GM21447 (cell line): ENCODE results near the gene FBRSL1.

Experiments used
- ATAC-seq: cut with Tn5 transposase; IDR thresholded peaks from one replicate; pipeline ENCODE4 v1.9.1; 2021; ENCODE audit not compliant: unreplicated experiment

The FBRSL1 gene

GRCh38 chr12:132495629-132496357 lies 5.8 kb downstream of the FBRSL1 start:
- no peak for ATAC-seq

GRCh38 chr12:132496358-132496669 lies 6.4 kb downstream of the FBRSL1 start:
- ATAC-seq, result no peak

GRCh38 chr12:132496710-132497109 lies 6.8 kb downstream of the FBRSL1 start:
- no peak for ATAC-seq

- no peak for ATAC-seq
Observed at GRCh38 chr12:132497514-132498405, 7.8 kb downstream of the FBRSL1 start.

GRCh38 chr12:132498931-132499330 lies 9.0 kb downstream of the FBRSL1 start:
- no peak for ATAC-seq

GRCh38 chr12:132500142-132500855 lies 10.3 kb downstream of the FBRSL1 start:
- no peak for ATAC-seq

- no peak for ATAC-seq
Observed at GRCh38 chr12:132500856-132501180, 10.9 kb downstream of the FBRSL1 start.

- ATAC-seq, result no peak
Observed at GRCh38 chr12:132501204-132501940, 11.4 kb downstream of the FBRSL1 start.

- ATAC-seq, result no peak
Observed at GRCh38 chr12:132502149-132502881, 12.4 kb downstream of the FBRSL1 start.

GRCh38 chr12:132502882-132503193 lies 12.9 kb downstream of the FBRSL1 start:
- ATAC-seq, result no peak

GRCh38 chr12:132503618-132504204 lies 13.8 kb downstream of the FBRSL1 start:
- no peak for ATAC-seq

- ATAC-seq, result no peak
Observed at GRCh38 chr12:132505105-132505851, 15.3 kb downstream of the FBRSL1 start.

- ATAC-seq, result no peak
Observed at GRCh38 chr12:132505852-132506219, 15.9 kb downstream of the FBRSL1 start.

- peak; percentile 71 for ATAC-seq
Observed at GRCh38 chr12:132506328-132507160, 16.6 kb downstream of the FBRSL1 start.

- ATAC-seq, result no peak
Observed at GRCh38 chr12:132507161-132507538, 17.2 kb downstream of the FBRSL1 start.

- ATAC-seq, result no peak
Observed at GRCh38 chr12:132507656-132508490, 17.9 kb downstream of the FBRSL1 start.

- no peak for ATAC-seq
Observed at GRCh38 chr12:132508491-132508740, 18.5 kb downstream of the FBRSL1 start.
